Measurements from ENCODE around the gene CREBRF. TPM values are rescaled to one million over a fixed set of nuclear protein-coding genes. Genes with fewer than 3 reads are reported as not detected.

CREBRF gene
- total and polyA plus RNA-seq, 2 of the 8 experiments (the other 6 are each of a cell fraction or from before 2014, with no cell fraction given), result 1.2 to 4.7 TPM

DNA sequence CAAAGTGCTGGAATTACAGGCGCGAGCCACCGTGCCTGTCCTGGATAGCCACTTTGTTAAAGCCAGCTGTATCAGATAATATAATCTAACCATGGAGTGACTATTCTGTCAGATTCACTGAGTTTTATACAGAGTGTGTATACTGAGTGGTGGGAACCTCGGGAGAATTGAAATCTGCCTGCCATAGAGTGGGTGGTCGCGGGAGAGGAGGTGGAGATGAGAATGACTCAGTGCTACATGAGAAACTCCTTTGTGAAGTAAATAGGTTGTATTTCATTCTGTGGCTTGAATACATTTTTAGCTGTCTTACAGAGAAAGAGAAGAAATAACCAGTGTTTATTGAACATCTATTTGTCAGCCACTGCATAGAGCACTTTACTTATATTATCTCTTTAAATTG, 46.1 kb upstream of the CREBRF start:
- Histone ChIP-seq H2AK5ac (ENCODE audit: low read depth, low read length) (no peak overlapping the region), H3K4me2 (ENCODE audit: insufficient read depth in 1 of 2, low read depth in 2 of 2, low read length in 2 of 2) (no peak overlapping the region), H2AFZ (ENCODE audit: low read length) (no peak overlapping the region), H4K5ac (ENCODE audit: insufficient read length, low read depth, low read length) (no peak overlapping the region), H2BK120ac (replicated peaks; ENCODE audit: low read depth, low read length) (no peak overlapping the region), H3K23me2 (ENCODE audit: low read depth, low read length) (no peaks in the 10 kb centered on the region), H3K9me3 (ENCODE audit: insufficient read depth in 2 of 2, low read depth in 1 of 2, low read length in 1 of 2) (no peaks in the 10 kb centered on the region), H3K23ac (ENCODE audit: insufficient read length) (no peak overlapping the region), H4K8ac (ENCODE audit: extremely low read depth, insufficient read depth, low read length) (no peak overlapping the region), H3K56ac (replicated peaks; ENCODE audit: insufficient read length, low read depth, low read length) (no peak overlapping the region), H2BK5ac (ENCODE audit: low read depth, low read length) (no peak overlapping the region), H4K20me1 (replicated peaks in 1 of 2; ENCODE audit: control insufficient read depth in 1 of 2, insufficient read depth in 2 of 2, low read length in 2 of 2) (peaks cover 2 to 3% of the 10 kb centered on the region in 2 experiments), H2BK12ac (ENCODE audit: low read depth, low read length) (no peak overlapping the region), H3K4ac (replicated peaks; ENCODE audit: insufficient read length, low read depth, low read length) (no peak overlapping the region), H3K18ac (ENCODE audit: extremely low read depth, low read length) (no peak overlapping the region), H2BK15ac (ENCODE audit: low read length) (no peak overlapping the region), H3K14ac (ENCODE audit: insufficient read length) (no peak overlapping the region), H3K4me3 (ENCODE audit: extremely low read depth in 1 of 4, insufficient read depth in 2 of 4, low read depth in 3 of 4, low read length in 4 of 4) (no peak overlapping the region), H2BK20ac (ENCODE audit: low read length) (no peak overlapping the region), H3K27ac (ENCODE audit: low read depth, low read length) (no peak overlapping the region), H3K79me1 (ENCODE audit: low read depth, low read length) (no peaks in the 10 kb centered on the region; the same call in none of the 2 replicates), H3K4me1 (replicated peaks in 1 of 4; ENCODE audit: control insufficient read depth in 3 of 4, insufficient read depth in 4 of 4, low read length in 3 of 4) (no peaks in the 10 kb centered on the region), H3K27me3 (replicated peaks in 1 of 4; ENCODE audit: control insufficient read depth in 3 of 4, extremely low read depth in 1 of 4, insufficient read depth in 3 of 4, low read length in 3 of 4) (no peaks in the 10 kb centered on the region), H3K9ac (replicated peaks in 1 of 4; ENCODE audit: extremely low read depth in 1 of 4, low read depth in 3 of 4, low read length in 3 of 4) (no peak overlapping the region), H4K91ac (replicated peaks; ENCODE audit: insufficient read length, low read length) (no peak overlapping the region), H3K36me3 (ENCODE audit: control insufficient read depth in 2 of 4, insufficient read depth in 4 of 4, low read length in 3 of 4) (no peaks in the 10 kb centered on the region), H3K79me2 (ENCODE audit: control insufficient read depth in 1 of 2, insufficient read depth in 2 of 2, low read length in 2 of 2) (peaks cover 0 to 54% of the 10 kb centered on the region in 2 experiments; a peak in 2 of 4 replicates)
- 93% methylated on average over 6 of the region's 6 CpGs; no CpG with 5 or more reads in 1 of the 2 experiments for WGBS, 2 experiments (ENCODE audit: extremely low coverage in 1 of 2, insufficient coverage in 1 of 2, insufficient read length in 1 of 2, insufficient replicate concordance in 2 of 2, low coverage in 1 of 2, low lambda C conversion rate in 2 of 2, missing lambda C conversion rate in 1 of 2)
- no peak for FAIRE-seq
- no peak for DNase-seq (ENCODE audit: low read depth in 1 of 2, low spot score in 2 of 2)
- POLR2A ChIA-PET (ENCODE audit: partially characterized antibody), result no interaction called here
- CTCF ChIA-PET (ENCODE audit: partially characterized antibody), result interaction anchor here (0.5 to 3.4 kb wide), 27 partner anchors 10 to 344 kb away, joined by 3 to 11 read pairs (median 4); no protein-coding TSS in a partner anchor
- TF ChIP-seq SP2 (IDR thresholded peaks at IDR 0.05; ENCODE audit: low read length) (no peak), SUZ12 (IDR thresholded peaks at IDR 0.05; ENCODE audit: low read length) (no peak), YY1 (IDR thresholded peaks at IDR 0.05; ENCODE audit: low read depth, low read length) (no peak), CHD2 (IDR thresholded peaks at IDR 0.05; ENCODE audit: low read length) (no peak), TCF12 (IDR thresholded peaks at IDR 0.05; ENCODE audit: low read depth, low read length) (no peak), RNF2 (IDR thresholded peaks at IDR 0.05; ENCODE audit: borderline replicate concordance, low read depth, low read length, missing control alignments, poor library complexity, severe bottlenecking) (no peak), EZH2 (IDR thresholded peaks at IDR 0.05; ENCODE audit: low read depth, low read length, severe bottlenecking) (no peak), RXRA (IDR thresholded peaks at IDR 0.05; ENCODE audit: insufficient read depth, low read depth, low read length) (no peak), TAF1 (IDR thresholded peaks at IDR 0.05; ENCODE audit: low read depth, low read length) (no peak)
- TF ChIP-seq, protein P1, sequence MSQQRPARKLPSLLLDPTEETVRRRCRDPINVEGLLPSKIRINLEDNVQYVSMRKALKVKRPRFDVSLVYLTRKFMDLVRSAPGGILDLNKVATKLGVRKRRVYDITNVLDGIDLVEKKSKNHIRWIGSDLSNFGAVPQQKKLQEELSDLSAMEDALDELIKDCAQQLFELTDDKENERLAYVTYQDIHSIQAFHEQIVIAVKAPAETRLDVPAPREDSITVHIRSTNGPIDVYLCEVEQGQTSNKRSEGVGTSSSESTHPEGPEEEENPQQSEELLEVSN (IDR thresholded peaks at IDR 0.05), result no peak

All from H1 (cell line).